NCI-H2196 treated with DMSO at 0.1 percent for 48 hours (cell line): Measurements from ENCODE around the gene NFKBIZ.

Experiments
- DNase-seq: peaks from one replicate; lab custom pipeline; 2025; ENCODE audit not compliant: unreplicated experiment; lab: John Stamatoyannopoulos, UW

Gene NFKBIZ, protein sequence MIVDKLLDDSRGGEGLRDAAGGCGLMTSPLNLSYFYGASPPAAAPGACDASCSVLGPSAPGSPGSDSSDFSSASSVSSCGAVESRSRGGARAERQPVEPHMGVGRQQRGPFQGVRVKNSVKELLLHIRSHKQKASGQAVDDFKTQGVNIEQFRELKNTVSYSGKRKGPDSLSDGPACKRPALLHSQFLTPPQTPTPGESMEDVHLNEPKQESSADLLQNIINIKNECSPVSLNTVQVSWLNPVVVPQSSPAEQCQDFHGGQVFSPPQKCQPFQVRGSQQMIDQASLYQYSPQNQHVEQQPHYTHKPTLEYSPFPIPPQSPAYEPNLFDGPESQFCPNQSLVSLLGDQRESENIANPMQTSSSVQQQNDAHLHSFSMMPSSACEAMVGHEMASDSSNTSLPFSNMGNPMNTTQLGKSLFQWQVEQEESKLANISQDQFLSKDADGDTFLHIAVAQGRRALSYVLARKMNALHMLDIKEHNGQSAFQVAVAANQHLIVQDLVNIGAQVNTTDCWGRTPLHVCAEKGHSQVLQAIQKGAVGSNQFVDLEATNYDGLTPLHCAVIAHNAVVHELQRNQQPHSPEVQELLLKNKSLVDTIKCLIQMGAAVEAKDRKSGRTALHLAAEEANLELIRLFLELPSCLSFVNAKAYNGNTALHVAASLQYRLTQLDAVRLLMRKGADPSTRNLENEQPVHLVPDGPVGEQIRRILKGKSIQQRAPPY

DNA sequence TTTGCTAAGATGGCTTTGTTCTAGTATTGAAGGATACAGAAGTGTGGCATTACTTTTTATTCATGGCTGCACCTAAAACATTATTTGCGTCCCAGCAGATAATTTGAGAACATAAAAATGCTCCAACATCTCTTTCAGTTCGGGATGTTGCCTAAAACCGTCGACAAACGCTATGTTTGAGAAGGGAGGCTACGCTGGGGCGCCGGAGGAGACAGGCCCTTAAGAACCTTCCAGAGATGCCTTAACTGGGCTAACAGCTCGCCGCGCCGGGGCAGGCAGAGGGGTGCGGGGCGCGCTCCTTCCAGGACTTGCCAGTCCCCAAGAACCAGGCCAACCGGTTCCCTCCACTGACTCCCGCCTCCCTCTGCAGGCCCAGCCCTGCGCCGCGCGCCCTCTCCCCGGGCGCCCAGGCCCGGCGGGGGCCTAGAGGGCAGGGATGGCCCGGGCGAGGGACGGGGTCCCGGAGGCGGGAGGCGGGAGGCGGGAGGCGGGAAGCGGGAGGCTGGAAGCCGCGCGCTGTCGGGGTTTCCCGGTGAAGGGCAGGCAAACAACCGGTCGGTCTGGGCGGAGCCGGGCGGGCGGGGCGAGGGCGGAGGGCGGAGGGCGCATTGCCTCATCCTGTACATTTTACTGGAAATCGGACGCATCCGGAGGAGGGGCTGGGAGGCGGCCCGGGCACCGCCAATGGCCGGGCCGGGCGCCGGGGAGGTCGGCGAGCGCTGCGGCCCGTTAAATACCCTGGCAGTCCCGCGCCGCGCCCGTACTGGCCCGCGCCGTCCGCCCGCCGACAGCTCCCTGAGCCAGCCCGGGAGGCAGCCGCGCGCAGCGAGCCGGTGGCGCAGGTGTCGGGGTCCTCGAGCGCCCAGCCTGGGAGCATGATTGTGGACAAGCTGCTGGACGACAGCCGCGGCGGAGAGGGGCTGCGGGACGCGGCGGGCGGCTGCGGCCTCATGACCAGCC, at the start of gene NFKBIZ:
Gene NFKBIZ (plus strand): TSS at position 761 of the 960 bp plus-strand sequence. CDS start 115 bp downstream, at position 876.
- peak; percentile 97 for DNase-seq

DNA sequence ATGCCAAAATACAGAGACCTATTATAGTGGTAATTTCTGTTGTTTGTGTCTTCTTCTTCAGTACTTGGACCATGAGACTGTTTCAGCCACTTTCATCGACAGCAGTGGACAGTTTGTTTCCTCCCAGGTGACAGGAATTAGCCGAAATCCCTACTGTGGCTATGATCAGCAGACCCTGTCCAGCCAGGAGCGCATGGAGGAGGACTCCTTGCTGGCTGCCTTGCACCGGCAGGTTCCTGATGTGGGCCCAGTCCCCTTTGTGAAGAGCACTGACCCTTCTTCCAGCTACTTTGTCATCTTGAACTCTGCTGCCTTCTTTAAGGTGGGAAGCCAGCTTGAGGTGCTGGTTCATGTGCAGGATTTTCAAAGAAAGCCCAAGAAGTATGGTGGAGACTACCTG, 48.1 kb upstream of the NFKBIZ start:
- no peak for DNase-seq

DNA sequence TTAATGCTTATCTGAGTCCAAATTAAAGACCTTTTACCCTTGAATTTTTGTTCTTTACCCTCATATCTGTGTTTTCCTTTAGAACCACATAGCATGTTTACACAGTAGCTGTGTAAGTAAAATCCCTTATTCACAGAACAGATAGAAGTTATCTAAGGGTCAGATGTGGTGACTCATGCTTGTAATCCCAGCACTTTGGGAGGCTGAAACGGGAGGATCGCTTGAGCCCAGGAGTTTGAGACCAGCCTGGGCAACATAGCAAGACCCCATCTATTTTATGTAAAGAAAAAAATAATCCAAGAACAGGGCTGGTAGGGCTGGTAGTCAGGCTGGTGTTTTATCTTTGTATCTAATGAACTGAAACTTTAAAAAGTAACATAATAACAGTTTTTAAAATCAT, 47.1 kb upstream of the NFKBIZ start:
- DNase-seq = no peak

DNA sequence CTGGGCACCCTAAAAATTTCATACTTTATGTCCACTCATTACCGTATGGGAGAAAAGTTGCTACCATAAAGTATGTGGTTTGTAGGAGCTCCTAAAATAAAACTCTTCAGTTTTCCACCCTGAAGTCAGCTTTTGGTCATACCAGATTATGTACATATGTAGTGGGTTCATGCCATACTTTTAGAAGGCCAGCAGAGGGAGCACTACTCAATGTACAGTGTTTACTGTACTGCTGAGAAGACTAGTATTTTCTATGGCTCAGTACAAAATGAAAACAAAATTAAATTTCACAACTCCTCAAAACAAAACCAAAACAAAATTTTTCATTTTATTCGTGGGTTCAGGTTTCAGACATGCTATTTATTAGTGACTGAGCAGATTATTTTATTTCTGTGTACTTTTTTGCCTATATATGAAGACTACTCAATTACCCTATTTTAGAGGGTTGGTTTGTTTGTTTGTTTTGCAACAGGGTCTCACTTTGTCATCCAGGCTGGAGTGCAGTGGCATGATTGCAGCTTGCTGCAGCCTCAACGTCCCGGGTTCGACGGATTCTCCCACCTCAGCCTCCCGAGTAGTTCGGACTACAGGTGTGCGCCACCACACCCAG, 46.0 kb upstream of the NFKBIZ start:
- peak; percentile 82 for DNase-seq

DNA sequence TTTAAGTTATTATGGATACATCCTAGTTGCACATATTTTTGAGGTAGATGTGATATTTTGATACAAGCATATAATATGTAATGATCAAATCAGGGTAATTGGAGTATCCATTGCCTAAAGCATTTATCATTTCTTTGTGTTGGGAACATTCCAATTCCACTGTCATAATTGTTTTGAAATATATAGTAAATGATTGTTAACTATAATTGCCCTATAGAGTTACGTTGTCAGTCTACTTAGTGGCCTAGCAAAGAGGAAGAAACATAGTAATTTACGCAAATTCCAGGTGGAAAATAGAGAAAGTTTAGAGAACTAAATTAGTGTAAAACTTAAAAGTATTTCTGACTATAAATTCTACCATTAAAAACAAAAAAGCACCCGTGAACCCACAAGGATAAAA, 45.4 kb upstream of the NFKBIZ start:
- no peak for DNase-seq

DNA sequence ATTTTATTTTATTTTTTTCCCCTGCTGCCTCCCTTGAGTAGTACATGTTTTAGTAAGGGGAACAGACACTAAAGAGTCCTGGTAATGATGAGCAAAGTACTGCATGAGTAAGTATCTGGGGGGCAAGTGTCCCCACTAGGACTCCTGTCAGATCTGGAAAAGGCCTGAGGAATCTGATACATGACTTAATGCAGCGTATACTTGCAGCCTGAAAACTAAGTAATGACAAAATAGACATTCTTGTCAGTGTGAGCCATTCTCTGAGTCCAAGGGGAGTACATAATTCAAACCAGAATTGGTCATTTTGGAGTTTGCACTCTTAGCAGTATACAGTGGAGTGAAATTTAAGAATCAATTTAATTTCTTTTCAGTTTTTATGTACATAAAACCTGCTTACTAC, 42.8 kb upstream of the NFKBIZ start:
- no peak for DNase-seq

DNA sequence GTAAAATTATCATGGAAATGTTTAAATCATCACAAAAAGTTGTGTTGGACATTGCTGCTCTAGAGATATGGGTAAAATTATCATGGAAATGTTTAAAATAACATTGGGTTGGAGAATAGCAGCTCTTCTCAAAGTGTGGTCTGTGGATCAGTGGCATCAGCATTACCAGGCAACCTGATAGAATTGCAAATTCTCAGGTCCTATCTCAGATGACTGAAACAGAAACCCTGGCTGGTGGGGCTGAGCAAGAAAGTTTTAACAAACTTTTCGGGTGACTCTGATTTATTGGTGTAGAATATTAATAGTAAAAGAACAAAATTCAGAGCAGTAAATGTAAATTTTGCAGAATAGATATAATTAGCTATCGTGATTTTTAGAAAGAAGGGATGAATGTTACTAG, 41.4 kb upstream of the NFKBIZ start:
- no peak for DNase-seq

DNA sequence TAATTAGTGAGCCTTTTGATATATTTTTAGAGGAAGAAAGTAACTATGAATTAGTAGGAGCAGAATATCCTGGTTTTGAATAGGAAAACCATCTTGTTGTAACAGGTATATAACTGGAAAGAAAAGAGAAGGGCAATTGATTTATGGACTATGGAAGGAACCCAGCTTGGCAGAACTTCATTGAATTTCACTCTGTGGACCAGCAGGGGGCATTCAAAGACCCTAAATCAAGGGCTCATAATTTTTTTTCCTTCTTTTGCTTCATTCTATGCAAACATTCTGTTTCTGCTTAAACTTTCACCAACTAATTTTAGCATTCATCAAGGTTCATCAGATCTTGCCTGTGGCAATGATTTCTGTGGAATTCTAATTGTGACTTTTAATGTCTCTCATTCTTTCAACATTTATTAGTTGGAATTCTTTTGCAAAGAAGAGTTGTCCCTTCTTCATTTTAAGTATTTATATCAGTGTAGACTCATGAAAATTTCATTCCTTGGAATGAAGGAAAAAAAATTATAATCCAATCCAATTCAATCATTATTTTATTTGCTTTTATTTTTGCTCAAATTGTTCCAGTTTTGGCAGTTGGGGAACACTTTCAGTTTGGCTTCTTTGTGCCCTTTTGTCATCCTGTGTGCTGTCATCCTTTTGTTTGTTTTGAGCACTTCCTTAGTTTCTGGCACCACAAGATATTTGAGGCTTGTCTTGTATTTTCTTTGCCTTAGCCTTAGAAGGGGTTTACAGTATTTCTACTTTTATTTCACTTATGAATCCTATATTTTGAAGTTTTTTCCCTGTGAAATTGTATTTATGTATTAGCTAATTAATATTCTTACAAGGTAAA, 39.9 kb upstream of the NFKBIZ start:
- DNase-seq = peak; percentile 31

DNA sequence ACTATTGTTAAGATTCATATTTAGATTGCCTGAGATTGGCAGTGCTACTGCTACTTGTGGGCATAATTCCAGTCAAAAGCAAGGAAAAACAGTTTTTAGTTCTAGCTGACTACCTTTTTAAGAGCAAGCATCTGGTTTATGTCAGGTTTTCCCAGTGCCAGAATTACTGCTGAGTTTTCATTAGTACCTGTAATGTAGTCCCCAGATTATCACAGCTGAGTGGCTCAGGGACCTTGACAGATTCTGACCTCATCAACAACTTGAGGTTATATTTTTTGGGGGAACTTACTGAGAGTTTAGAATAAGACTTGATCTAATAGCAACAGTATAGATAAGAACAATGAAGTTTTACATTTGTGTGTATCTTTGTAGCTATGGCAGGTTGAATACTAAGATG, 39.3 kb upstream of the NFKBIZ start:
- DNase-seq = no peak

DNA sequence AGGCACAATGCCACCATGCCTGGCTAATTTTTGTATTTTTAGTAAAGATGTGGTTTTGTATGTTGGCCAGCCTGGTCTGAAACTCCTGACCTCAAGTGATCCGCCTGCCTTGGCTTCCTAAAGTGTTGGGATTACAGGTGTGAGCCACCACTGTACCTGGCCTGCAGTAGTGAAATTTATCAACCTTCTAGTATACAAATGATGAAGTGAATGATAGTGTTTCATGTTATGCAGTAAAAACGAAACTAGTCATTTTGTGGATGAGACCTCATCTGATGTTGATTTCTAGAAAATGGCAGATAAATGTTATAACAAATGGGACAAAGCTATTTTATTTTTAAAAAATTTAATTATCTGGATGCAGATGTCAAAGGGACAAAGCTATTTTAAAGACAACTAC, 37.4 kb upstream of the NFKBIZ start:
- DNase-seq = no peak

DNA sequence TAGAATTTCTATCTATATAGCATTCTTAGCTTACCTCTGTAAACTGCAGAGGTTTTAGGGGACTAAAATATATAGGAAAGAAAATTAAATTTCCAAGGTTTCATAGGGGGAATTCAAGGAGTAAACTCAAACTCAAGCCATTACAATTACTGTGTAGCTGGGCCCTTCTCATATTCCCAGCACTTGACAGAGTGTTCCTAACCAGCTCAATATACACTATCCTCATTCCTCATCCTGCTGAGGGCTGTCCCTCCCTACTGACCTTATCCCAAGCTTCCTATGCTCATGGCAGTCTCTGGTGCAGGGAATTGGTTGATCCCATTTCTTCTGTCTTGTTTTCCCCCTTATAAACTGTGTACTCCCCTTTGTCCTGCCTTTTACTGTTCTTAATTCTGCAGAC, 36.4 kb upstream of the NFKBIZ start:
- no peak for DNase-seq

DNA sequence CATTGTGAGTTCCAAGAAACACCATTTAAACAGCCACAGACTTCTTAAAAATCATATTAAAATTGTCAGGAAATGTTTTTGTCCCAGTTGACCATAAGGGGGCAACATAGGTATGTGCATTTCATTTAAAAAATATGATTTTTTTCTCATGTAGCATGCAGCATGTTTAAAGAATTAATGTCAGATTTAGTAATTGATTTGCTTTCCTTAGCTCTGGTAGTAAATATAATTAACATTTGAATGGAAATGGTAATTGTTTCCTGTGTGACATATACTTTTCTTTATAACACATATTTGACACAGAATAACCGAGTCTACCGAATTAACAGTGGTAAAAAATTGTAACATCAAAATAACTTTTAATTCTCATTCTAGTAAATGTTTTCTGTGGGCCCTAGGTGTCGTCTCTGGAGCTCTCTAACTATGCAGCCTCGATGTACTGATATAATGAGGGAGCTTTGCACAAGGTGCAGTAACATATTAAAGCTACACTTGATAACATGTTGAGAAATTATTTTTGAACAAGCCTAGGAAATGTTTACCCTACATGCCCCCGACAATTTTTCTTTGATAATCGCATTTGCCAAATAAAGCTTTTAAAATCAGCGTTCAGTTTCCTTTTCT, 35.4 kb upstream of the NFKBIZ start:
- no peak for DNase-seq

DNA sequence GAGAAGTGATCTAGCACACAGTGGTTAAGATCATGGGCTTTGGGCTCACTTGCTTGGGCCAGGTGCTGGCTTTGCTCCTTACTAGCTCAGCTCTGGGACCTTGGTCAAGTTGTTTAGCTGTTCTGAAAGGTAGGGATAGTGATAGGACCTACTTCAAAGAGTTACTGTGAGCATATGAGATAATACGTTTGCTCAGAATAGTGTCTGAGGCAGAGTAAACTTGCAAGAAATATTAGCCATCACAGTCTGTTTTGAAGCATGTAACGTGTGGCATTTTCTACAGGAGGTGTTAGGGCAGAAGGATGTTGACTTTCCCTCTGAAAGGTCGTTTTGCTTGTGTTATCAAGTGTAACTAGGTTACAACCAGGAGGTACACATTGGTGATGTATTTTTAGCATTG, 34.5 kb upstream of the NFKBIZ start:
- DNase-seq = no peak

DNA sequence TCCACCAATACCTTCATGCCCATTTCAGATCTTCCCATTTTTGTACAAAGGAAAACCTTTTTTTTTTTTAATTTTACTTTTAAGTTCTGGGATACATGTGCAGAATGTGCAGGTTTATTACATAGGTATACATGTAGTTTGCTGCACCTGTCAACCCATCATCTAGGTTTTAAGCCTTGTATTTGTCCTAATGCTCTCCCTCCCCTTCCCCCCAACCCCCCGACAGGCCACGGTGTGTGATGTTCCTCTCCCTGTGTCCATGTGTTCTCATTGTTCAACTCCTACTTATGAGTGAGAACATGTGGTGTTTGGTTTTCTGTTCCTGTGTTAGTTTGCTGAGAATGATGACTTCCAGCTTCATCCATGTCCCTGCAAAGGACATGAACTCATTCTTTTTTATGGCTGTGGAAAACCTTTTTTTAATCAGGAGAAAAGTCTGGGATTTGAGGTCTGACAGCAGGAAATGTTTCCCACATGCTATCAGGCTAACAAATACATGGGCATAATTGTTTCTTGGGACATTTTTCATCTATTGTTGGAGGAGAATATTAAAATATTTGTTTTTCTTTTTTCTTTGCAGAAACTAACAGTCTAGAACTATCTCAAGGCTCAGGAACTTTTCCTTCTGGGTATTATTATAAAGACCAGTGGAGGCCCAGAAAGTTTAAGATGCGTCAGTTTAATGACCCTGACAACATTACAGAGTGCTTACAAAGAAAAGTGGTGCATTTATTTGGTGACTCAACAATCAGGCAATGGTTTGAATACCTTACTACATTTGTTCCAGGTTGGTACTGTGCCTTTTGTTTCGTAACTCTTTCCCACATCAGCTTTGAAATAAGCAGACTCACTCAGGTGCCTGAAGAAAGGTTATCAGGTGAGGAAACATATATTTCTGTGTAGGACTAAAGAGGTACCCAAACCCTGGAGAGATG, 32.8 kb upstream of the NFKBIZ start:
- DNase-seq = no peak

DNA sequence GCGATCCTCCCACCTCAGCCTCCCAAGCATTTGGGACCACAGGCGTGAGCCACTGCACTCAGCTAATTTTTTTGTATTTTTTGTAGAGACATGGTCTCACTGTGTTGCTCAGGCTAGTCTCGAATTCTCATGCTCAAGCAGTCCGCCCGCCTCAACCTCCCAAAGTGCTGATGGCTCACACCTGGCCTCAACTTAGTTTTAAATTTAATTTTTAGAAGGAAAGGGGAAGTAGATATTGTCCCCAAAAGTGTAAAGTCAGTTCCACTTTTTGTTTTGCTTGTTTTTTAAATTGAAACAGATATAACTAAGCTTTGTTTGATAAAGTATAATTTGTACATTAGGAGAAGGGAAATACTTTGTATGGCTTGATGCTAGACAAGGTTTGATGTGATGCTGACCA, 31.3 kb upstream of the NFKBIZ start:
- DNase-seq = no peak

DNA sequence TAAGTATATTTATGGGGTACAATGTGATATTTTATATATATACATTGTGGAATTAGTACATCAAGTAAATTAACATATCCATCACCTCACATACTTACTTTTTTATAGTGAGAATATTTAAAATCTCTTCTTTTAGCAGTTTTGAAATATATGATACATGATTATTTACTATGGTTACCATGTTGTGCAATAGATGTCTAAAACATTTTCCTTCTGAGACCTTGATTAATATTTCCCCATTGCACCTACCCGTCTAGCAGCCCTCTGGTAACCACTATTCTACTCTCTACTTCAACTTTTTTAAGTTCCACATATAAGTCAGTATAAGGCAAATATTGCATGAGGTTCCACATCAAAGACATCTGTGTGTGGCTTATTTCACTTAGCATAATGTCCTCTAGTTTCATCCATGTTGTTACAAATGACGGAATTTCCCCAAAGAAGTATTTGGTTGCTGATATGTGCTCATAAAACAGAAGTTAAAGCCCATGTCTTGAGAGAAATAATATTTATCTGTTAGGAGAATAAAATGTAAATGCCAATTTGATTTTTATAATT, 29.6 kb upstream of the NFKBIZ start:
- DNase-seq = no peak

DNA sequence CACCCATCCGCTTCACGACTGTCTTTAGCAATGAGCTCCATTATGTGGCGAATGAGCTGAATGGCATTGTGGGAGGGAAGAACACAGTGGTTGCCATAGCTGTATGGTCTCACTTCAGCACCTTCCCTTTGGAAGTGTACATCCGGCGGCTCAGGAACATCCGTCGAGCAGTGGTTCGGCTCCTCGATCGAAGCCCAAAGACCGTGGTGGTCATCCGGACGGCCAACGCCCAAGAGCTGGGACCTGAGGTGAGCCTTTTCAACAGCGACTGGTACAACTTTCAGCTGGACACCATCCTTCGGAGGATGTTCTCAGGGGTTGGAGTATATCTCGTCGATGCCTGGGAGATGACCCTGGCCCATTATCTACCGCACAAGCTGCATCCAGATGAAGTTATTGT, 27.8 kb upstream of the NFKBIZ start:
- DNase-seq = no peak

DNA sequence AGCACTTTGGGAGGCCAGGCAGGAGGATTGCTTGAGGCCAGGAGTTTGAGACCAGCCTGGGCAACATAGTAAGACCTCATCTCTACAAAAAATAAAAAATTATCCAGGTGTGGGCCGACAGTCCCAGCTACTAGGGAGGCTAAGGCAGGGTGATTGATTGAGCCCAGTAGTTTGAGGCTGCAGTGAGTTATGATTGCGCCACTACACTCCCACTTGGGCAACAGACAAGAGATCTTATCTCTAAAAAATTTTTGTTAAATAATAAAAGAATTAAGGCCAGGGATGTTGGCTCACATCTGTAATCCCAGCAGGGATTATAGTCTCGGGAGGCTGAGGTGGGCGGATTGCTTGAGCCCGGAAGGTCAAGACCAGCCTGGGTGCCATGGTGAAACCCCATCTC, 25.8 kb upstream of the NFKBIZ start:
- DNase-seq = no peak
